Endodermal cell (in vitro differentiated cells): ENCODE measurements around the gene C18orf32. TPM values are rescaled to one million over a fixed set of nuclear protein-coding genes. Genes with fewer than 3 reads are reported as not detected.

Experiments used
- DNase-seq: peaks from one replicate; pipeline ENCODE4 v3.0.0-alpha.2; 2017
- H3K27ac ChIP-seq: 2 replicates; pipeline ENCODE4 v1.5.1; 2013; ENCODE audit warnings: mild to moderate bottlenecking, low read depth, low read length, moderate library complexity
- H3K27me3 ChIP-seq: 2 replicates; pipeline ENCODE4 v1.6.1; 2013; ENCODE audit warnings: mild to moderate bottlenecking, low read length, moderate library complexity; ENCODE audit not compliant: insufficient read depth, control insufficient read depth, poor library complexity, severe bottlenecking
- H3K36me3 ChIP-seq: 2 replicates; pipeline ENCODE4 v1.7.0; 2013; ENCODE audit warnings: mild to moderate bottlenecking, low read length, moderate library complexity; ENCODE audit not compliant: control insufficient read depth, insufficient read depth
- H3K4me1 ChIP-seq: one replicate; pipeline ENCODE4 v1.7.0; 2013; ENCODE audit warnings: low read length; ENCODE audit not compliant: control insufficient read depth, insufficient read depth
- H3K4me3 ChIP-seq: 2 replicates; pipeline ENCODE4 v1.5.1; 2013; ENCODE audit warnings: mild to moderate bottlenecking, low read length, moderate library complexity
- H3K9ac ChIP-seq: 2 replicates; pipeline ENCODE4 v1.6.1; 2013; ENCODE audit warnings: mild to moderate bottlenecking, low read length, moderate library complexity; ENCODE audit not compliant: poor library complexity, severe bottlenecking; ENCODE audit errors: extremely low read depth
- H3K9me3 ChIP-seq: 2 replicates; pipeline ENCODE4 v1.6.1; 2013; ENCODE audit warnings: mild to moderate bottlenecking, low read length, moderate library complexity; ENCODE audit not compliant: control insufficient read depth
- H3K27ac Mint-ChIP-seq: 2 replicates; pipeline ENCODE4 v1.8.0; 2020; ENCODE audit warnings: mixed read lengths
- H3K27me3 Mint-ChIP-seq: 2 replicates; pipeline ENCODE4 v1.8.0; 2021; ENCODE audit warnings: mild to moderate bottlenecking, mixed read lengths; ENCODE audit not compliant: insufficient read depth
- H3K36me3 Mint-ChIP-seq: 2 replicates; pipeline ENCODE4 v1.8.0; 2020; ENCODE audit warnings: low read depth, mixed read lengths
- H3K4me1 Mint-ChIP-seq: 2 replicates; pipeline ENCODE4 v1.8.0; 2020; ENCODE audit warnings: mixed read lengths
- H3K4me3 Mint-ChIP-seq: 2 replicates; pipeline ENCODE4 v1.8.0; 2020; ENCODE audit warnings: mild to moderate bottlenecking, moderate library complexity, mixed read lengths
- H3K9me3 Mint-ChIP-seq: 2 replicates; pipeline ENCODE4 v1.8.0; 2020; ENCODE audit warnings: mild to moderate bottlenecking, mixed read lengths
- WGBS, 2 experiments: methylation state at CpG; one replicate each; pipeline versions ENCODE4 v1.1.5 to v1.1.7; 2013; ENCODE audit warnings: missing lambda C conversion rate in 2 of 2, mixed read lengths in 1 of 2; ENCODE audit not compliant: insufficient coverage in 1 of 2, insufficient read length in 1 of 2; 5-methylcytosine and 5-hydroxymethylcytosine counted together
- total RNA-seq, 2 donors: library from RNA; stranded (reverse); fragmentation: NEBNext Ultra II Directional in 1 of 2; extraction: Animal tissue kit (Norgen Biotek cat#: 25700) in 1 of 2; gene quantifications; 2 replicates in 1 of 2; 3 replicates in 1 of 2; pipeline ENCODE4 v1.2.1, GENCODE V29; 2021
- TF ChIP-seq, protein P1 (sequence below): fragments of 200-600 bp; sonication (generic); conservative IDR thresholded peaks from 2 replicates; pipeline ENCODE4 v1.5.0; 2021; ENCODE audit warnings: antibody characterized with exemption, mild to moderate bottlenecking

C18orf32 gene
- total RNA-seq, 2 donors from 2014 or later = 31.4 to 32.9 TPM

DNA sequence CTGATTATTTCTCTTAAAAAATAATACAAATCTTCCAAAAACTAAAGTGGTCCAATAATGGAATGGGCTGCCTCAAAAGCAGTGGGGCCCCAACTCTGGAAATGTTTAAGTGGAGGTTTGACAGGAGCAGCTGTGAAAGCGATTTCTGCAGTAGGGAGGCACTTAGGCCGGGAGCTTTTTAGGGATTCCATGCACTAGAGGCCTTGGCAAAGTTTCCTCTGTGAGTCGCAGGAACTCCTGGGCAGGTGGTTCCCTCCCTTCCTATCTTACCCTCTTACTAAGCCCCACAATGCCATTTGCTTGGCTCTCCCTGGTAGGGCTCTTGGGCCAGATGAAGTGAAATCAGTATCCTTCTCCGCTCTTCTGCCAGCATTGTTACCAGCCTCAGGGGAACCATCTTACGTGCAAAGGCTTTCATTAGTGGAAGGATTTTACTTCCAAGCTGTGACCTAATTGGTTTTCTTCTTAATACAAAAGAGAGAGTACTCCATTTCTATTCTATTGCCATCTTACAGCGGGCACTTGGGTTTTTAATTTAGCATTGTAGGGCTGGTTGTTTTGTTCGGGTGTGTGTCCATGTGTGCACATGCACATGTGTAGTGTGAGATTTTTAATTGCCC is 34.3 kb upstream of the C18orf32 start:
- H3K4me3 Mint-ChIP-seq = no peak overlapping the region
- H3K9me3 ChIP-seq = peaks cover 10% of the 10 kb centered on the region
- DNase-seq = peak; percentile 44
- peak overlapping the region; percentile 30 for H3K27ac ChIP-seq
- H3K27me3 Mint-ChIP-seq = no peaks in the 10 kb centered on the region
- H3K4me1 ChIP-seq = no peaks in the 10 kb centered on the region
- H3K27ac Mint-ChIP-seq = no peak overlapping the region
- WGBS, 2 experiments = 87 to 93% methylated on average over 5 to 7 of the region's 7 CpGs
- no peak overlapping the region for H3K4me3 ChIP-seq
- H3K4me1 Mint-ChIP-seq = peaks cover 21% of the 10 kb centered on the region
- H3K36me3 Mint-ChIP-seq = no peaks in the 10 kb centered on the region
- H3K36me3 ChIP-seq = no peaks in the 10 kb centered on the region
- H3K9ac ChIP-seq = no peak overlapping the region
- H3K9me3 Mint-ChIP-seq = peaks cover 4% of the 10 kb centered on the region
- no peaks in the 10 kb centered on the region for H3K27me3 ChIP-seq
- TF ChIP-seq, protein P1, sequence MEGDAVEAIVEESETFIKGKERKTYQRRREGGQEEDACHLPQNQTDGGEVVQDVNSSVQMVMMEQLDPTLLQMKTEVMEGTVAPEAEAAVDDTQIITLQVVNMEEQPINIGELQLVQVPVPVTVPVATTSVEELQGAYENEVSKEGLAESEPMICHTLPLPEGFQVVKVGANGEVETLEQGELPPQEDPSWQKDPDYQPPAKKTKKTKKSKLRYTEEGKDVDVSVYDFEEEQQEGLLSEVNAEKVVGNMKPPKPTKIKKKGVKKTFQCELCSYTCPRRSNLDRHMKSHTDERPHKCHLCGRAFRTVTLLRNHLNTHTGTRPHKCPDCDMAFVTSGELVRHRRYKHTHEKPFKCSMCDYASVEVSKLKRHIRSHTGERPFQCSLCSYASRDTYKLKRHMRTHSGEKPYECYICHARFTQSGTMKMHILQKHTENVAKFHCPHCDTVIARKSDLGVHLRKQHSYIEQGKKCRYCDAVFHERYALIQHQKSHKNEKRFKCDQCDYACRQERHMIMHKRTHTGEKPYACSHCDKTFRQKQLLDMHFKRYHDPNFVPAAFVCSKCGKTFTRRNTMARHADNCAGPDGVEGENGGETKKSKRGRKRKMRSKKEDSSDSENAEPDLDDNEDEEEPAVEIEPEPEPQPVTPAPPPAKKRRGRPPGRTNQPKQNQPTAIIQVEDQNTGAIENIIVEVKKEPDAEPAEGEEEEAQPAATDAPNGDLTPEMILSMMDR = no peak

DNA sequence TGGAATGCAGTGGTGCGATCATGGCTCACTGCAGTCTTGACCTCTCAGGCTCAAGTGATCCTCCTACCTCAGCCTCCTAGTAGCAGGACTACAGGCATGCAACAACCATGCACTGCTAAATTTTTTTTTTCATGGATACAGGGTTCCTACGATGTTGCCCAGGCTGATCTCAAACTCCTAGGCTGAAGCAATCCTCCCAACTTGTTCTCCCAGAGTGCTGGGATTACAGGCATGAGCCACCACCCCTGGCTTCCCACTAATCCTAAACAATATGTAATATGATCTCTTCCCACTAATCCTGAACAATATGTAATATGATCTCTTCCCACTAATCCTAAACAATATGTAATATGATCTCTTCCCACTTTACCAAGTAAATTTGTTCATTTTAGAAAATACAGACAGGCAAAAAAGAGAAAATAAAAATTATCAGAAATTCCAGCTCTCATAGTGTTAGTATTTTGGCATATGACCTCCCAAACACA is 33.7 kb upstream of the C18orf32 start:
- H3K36me3 ChIP-seq = no peaks in the 10 kb centered on the region
- DNase-seq = no peak
- no peaks in the 10 kb centered on the region for H3K4me1 ChIP-seq
- no peak overlapping the region for H3K4me3 Mint-ChIP-seq
- WGBS, 2 experiments = 87 to 88% methylated on average over 2 of the region's 2 CpGs
- H3K9me3 Mint-ChIP-seq = peaks cover 2% of the 10 kb centered on the region
- no peaks in the 10 kb centered on the region for H3K27me3 ChIP-seq
- H3K9me3 ChIP-seq = peaks cover 5% of the 10 kb centered on the region
- TF ChIP-seq, protein P1 = no peak
- peak overlapping the region; percentile 41 for H3K27ac ChIP-seq
- H3K9ac ChIP-seq = no peak overlapping the region
- H3K4me3 ChIP-seq = no peak overlapping the region
- no peaks in the 10 kb centered on the region for H3K36me3 Mint-ChIP-seq
- no peaks in the 10 kb centered on the region for H3K27me3 Mint-ChIP-seq
- no peak overlapping the region for H3K27ac Mint-ChIP-seq
- H3K4me1 Mint-ChIP-seq = peaks cover 24% of the 10 kb centered on the region

DNA sequence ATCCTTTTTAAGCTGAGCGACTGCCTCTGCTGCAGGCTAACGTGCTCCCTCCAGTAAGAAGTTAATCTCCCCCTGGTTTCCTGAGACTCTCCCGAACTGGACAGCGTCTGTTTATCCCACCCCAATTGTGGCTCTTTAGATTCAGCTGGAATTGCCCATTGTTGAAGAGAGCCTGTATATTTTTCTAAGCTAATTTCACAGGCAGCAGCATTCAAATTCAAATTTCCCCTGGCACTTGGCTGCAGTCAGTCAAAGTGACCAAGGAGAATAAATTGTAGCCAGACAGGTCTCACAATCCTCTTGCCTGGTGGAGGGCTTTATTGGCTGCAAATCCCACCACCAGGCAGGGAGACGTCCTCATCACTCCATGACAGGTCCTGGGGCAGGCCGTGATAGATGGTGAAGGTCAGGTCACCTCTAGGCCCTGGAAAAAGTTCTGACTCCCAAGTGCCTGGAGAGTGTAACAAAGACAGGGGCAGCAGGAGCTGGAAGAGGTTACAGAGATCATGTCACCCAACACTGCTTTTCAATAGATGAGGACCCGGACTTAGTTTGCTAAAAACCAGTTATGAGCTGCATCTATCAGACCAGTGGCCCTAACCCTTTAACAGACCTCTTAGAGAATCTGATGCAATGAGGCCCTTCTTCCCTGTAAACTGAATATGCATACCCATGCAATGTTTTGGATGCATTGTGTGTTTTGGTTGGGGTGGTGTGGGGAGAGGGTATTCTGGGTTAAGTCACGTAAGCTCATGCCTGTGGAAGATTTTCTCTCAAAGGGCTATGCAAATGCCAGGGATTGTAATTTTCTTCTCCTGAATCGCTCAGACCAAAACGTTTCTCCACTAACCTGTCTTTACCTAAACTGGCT is 32.3 kb upstream of the C18orf32 start:
- no peak overlapping the region for H3K4me3 ChIP-seq
- TF ChIP-seq, protein P1 = no peak
- H3K9ac ChIP-seq = no peak overlapping the region
- no peaks in the 10 kb centered on the region for H3K36me3 Mint-ChIP-seq
- H3K27me3 ChIP-seq = no peaks in the 10 kb centered on the region
- no peaks in the 10 kb centered on the region for H3K27me3 Mint-ChIP-seq
- H3K4me1 Mint-ChIP-seq = peaks cover 27% of the 10 kb centered on the region
- no peak for DNase-seq
- peak overlapping the region; percentile 93 for H3K27ac ChIP-seq
- no peaks in the 10 kb centered on the region for H3K9me3 Mint-ChIP-seq
- H3K27ac Mint-ChIP-seq = peak overlapping the region; percentile 2
- WGBS, 2 experiments = 65 to 71% methylated on average over 9 to 10 of the region's 10 CpGs
- no peak overlapping the region for H3K4me3 Mint-ChIP-seq
- H3K9me3 ChIP-seq = no peaks in the 10 kb centered on the region
- H3K4me1 ChIP-seq = no peaks in the 10 kb centered on the region
- H3K36me3 ChIP-seq = no peaks in the 10 kb centered on the region
